B cell (primary cell): ENCODE data around the gene HSPH1.

Source experiments
- EZH2 ChIP-seq: IDR thresholded peaks from 2 replicates; pipeline ENCODE4 v1.6.1; 2012; ENCODE audit warnings: borderline replicate concordance, low read depth, mild to moderate bottlenecking, moderate library complexity, low read length; ENCODE audit not compliant: insufficient read depth, poor library complexity, severe bottlenecking
- TF ChIP-seq, protein P1 (sequence below): fragments of 200-600 bp; IDR thresholded peaks from one replicate; pipeline ENCODE4 v1.8.0; 2022; ENCODE audit warnings: antibody characterized with exemption, mild to moderate bottlenecking

DNA sequence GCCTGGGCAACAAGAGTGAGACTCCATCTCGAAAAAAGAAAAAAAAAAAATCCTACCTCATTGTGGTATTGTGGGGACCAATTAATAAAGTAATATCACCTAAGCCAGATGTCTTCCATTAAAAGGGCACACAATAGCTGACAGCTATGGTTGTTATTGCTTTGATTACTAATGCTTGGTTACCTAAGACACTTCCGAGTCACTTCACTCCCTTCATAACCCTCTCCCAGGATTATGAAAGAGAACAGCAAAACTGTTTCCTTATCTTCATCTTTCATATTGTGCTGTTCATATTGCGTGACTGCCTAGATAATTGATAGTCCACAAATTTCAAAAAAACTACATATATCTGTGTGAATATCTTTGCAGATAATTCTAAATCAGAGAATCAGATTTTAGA, 10.3 kb upstream of the HSPH1 start:
- TF ChIP-seq, protein P1, sequence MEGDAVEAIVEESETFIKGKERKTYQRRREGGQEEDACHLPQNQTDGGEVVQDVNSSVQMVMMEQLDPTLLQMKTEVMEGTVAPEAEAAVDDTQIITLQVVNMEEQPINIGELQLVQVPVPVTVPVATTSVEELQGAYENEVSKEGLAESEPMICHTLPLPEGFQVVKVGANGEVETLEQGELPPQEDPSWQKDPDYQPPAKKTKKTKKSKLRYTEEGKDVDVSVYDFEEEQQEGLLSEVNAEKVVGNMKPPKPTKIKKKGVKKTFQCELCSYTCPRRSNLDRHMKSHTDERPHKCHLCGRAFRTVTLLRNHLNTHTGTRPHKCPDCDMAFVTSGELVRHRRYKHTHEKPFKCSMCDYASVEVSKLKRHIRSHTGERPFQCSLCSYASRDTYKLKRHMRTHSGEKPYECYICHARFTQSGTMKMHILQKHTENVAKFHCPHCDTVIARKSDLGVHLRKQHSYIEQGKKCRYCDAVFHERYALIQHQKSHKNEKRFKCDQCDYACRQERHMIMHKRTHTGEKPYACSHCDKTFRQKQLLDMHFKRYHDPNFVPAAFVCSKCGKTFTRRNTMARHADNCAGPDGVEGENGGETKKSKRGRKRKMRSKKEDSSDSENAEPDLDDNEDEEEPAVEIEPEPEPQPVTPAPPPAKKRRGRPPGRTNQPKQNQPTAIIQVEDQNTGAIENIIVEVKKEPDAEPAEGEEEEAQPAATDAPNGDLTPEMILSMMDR, result no peak
- TF ChIP-seq EZH2, result no peak
